ENCODE results near the gene TRIM31. TPM values are rescaled to one million over a fixed set of nuclear protein-coding genes. Genes with fewer than 3 reads are reported as not detected.

TRIM31 gene
- total and polyA plus RNA-seq, 9 donors = not detected

GRCh38 chr6:30136570-30137286, 23.8 kb upstream of the TRIM31 start:
- intact Hi-C loops (cut with DNase I) = no loop called here

GRCh38 chr6:30135757-30136156, 22.9 kb upstream of the TRIM31 start, which contains the start of gene TRIM40:
Gene TRIM40 (plus strand): TSS chr6:30136140. CDS start chr6:30137037, 897 bp downstream.
- WGBS, 3 donors = 76 to 84% (median 79%) methylated on average over 4 of the region's 4 CpGs
- Histone ChIP-seq H3K36me3 (no peaks in the 10 kb centered on the region), H3K4me1 (ENCODE audit: insufficient read depth) (no peaks in the 10 kb centered on the region), H3K27ac (no peak within 1 kb of the TSS), H3K27me3 (no peaks in the 10 kb centered on the region), H3K4me3 (no peak within 1 kb of the TSS), H3K9me3 (no peaks in the 10 kb centered on the region)
- intact Hi-C loops (cut with DNase I) = no loop called here
- no peak for DNase-seq
- TF ChIP-seq EP300 (IDR thresholded peaks at IDR 0.05) (no peak), POLR2A (IDR thresholded peaks at IDR 0.05) (no peak), CTCF (IDR thresholded peaks at IDR 0.05) (no peak)

More at GRCh38 chr6:30136570-30137286, 23.8 kb upstream of the TRIM31 start:
- DNase-seq = no peak
- Histone ChIP-seq H3K36me3 (no peaks in the 10 kb centered on the region), H3K4me3 (no peak overlapping the region), H3K4me1 (ENCODE audit: insufficient read depth) (no peaks in the 10 kb centered on the region), H3K27ac (no peak overlapping the region), H3K9me3 (no peaks in the 10 kb centered on the region), H3K27me3 (no peaks in the 10 kb centered on the region)
- TF ChIP-seq CTCF (IDR thresholded peaks at IDR 0.05) (no peak), POLR2A (IDR thresholded peaks at IDR 0.05) (no peak)
- 72 to 77% (median 73%) methylated on average over 9 to 11 of the region's 11 CpGs for WGBS, 3 donors

- no peaks in the 10 kb centered on the region for H3K4me1 ChIP-seq (ENCODE audit: insufficient read depth)
- H3K4me3 ChIP-seq = no peak overlapping the region
- no peak overlapping the region for H3K27ac ChIP-seq
- H3K9me3 ChIP-seq = no peaks in the 10 kb centered on the region
- no peak for TF ChIP-seq EP300 (IDR thresholded peaks at IDR 0.05)
- TF ChIP-seq CTCF (IDR thresholded peaks at IDR 0.05) = no peak
- no peak for TF ChIP-seq POLR2A (IDR thresholded peaks at IDR 0.05)
- intact Hi-C loops (cut with DNase I) = no loop called here
- no peaks in the 10 kb centered on the region for H3K36me3 ChIP-seq
- DNase-seq = no peak
- 77 to 89% (median 81%) methylated on average over 2 of the region's 2 CpGs for WGBS, 3 donors
- H3K27me3 ChIP-seq = no peaks in the 10 kb centered on the region
Observed at GRCh38 chr6:30135147-30135546, 22.3 kb upstream of the TRIM31 start.

- H3K4me1 ChIP-seq (ENCODE audit: insufficient read depth) = no peaks in the 10 kb centered on the region
- DNase-seq = no peak
- TF ChIP-seq POLR2A (IDR thresholded peaks at IDR 0.05) (no peak), CTCF (IDR thresholded peaks at IDR 0.05) (no peak), EP300 (IDR thresholded peaks at IDR 0.05) (no peak)
- H3K4me3 ChIP-seq = no peak overlapping the region
- WGBS, 3 donors = 35 to 74% (median 57%) methylated on average over 2 of the region's 2 CpGs
- no peaks in the 10 kb centered on the region for H3K9me3 ChIP-seq
- no peak overlapping the region for H3K27ac ChIP-seq
- H3K27me3 ChIP-seq = peaks cover 5% of the 10 kb centered on the region
- intact Hi-C loops (cut with DNase I) = loop anchor here in 1 of 4 donors (5.0 kb wide), 1 partner anchor 275 kb away; no protein-coding TSS in a partner anchor
- no peaks in the 10 kb centered on the region for H3K36me3 ChIP-seq
Observed at GRCh38 chr6:30131947-30132497, 19.1 kb upstream of the TRIM31 start.
